T-helper 2 cell treated with Interferon-gamma antibody and Interleukin-4, amounts not matched to agents 5 μg/mL and 100 μg/mL, for 36 hours (primary cell): ENCODE measurements around the gene SCYL1.

ENCODE experiments used
- DNase-seq: peaks from one replicate; pipeline ENCODE4 v3.0.0; 2021; ENCODE audit warnings: low spot score
- H3K27ac Mint-ChIP-seq: one replicate; pipeline ENCODE4 v1.8.0; 2021; ENCODE audit warnings: mild to moderate bottlenecking, mixed read lengths
- H3K27me3 Mint-ChIP-seq: one replicate; pipeline ENCODE4 v1.8.0; 2021; ENCODE audit warnings: low read depth, mixed read lengths
- H3K36me3 Mint-ChIP-seq: one replicate; pipeline ENCODE4 v1.8.0; 2021; ENCODE audit warnings: low read depth, mixed read lengths
- H3K4me1 Mint-ChIP-seq: one replicate; pipeline ENCODE4 v1.8.0; 2021; ENCODE audit warnings: low read depth, mixed read lengths
- H3K4me3 Mint-ChIP-seq: one replicate; pipeline ENCODE4 v1.8.0; 2022; ENCODE audit warnings: mild to moderate bottlenecking, moderate library complexity, mixed read lengths
- H3K9me3 Mint-ChIP-seq: one replicate; pipeline ENCODE4 v1.8.0; 2021; ENCODE audit warnings: mixed read lengths

The SCYL1 gene

GRCh38 chr11:65489035-65489705 is 35.7 kb upstream of the SCYL1 start:
- Mint-ChIP-seq H3K36me3 (no peaks in the 10 kb centered on the region), H3K4me3 (no peak overlapping the region), H3K9me3 (no peaks in the 10 kb centered on the region), H3K4me1 (peaks cover 38% of the 10 kb centered on the region), H3K27ac (no peak overlapping the region), H3K27me3 (no peaks in the 10 kb centered on the region)
- no peak for DNase-seq

GRCh38 chr11:65489706-65490320 is 35.1 kb upstream of the SCYL1 start:
- no peak overlapping the region for H3K4me3 Mint-ChIP-seq
- no peak overlapping the region for H3K27ac Mint-ChIP-seq
- H3K4me1 Mint-ChIP-seq = peaks cover 44% of the 10 kb centered on the region
- no peaks in the 10 kb centered on the region for H3K27me3 Mint-ChIP-seq
- H3K36me3 Mint-ChIP-seq = no peaks in the 10 kb centered on the region
- DNase-seq = no peak
- no peaks in the 10 kb centered on the region for H3K9me3 Mint-ChIP-seq

- DNase-seq = no peak
- Mint-ChIP-seq H3K27ac (no peak overlapping the region), H3K4me3 (no peak overlapping the region), H3K4me1 (peaks cover 43% of the 10 kb centered on the region), H3K9me3 (no peaks in the 10 kb centered on the region), H3K36me3 (no peaks in the 10 kb centered on the region), H3K27me3 (no peaks in the 10 kb centered on the region)
Measured at GRCh38 chr11:65491163-65491465, 33.8 kb upstream of the SCYL1 start.

GRCh38 chr11:65491614-65492386 is 33.1 kb upstream of the SCYL1 start:
- DNase-seq = no peak
- H3K9me3 Mint-ChIP-seq = no peaks in the 10 kb centered on the region
- H3K4me1 Mint-ChIP-seq = peaks cover 48% of the 10 kb centered on the region
- no peaks in the 10 kb centered on the region for H3K36me3 Mint-ChIP-seq
- no peak overlapping the region for H3K4me3 Mint-ChIP-seq
- H3K27ac Mint-ChIP-seq = peak overlapping the region; percentile 64
- H3K27me3 Mint-ChIP-seq = no peaks in the 10 kb centered on the region

- Mint-ChIP-seq H3K27ac (peak overlapping the region; percentile 64), H3K4me1 (peaks cover 50% of the 10 kb centered on the region), H3K9me3 (no peaks in the 10 kb centered on the region), H3K36me3 (no peaks in the 10 kb centered on the region), H3K4me3 (no peak overlapping the region), H3K27me3 (no peaks in the 10 kb centered on the region)
- no peak for DNase-seq
Measured at GRCh38 chr11:65492387-65492636, 32.6 kb upstream of the SCYL1 start.

GRCh38 chr11:65492637-65493366 is 32.1 kb upstream of the SCYL1 start:
- Mint-ChIP-seq H3K4me3 (peak overlapping the region; percentile 27), H3K9me3 (no peaks in the 10 kb centered on the region), H3K27me3 (no peaks in the 10 kb centered on the region), H3K27ac (peak overlapping the region; percentile 78), H3K36me3 (no peaks in the 10 kb centered on the region), H3K4me1 (peaks cover 47% of the 10 kb centered on the region)
- DNase-seq = peak; percentile 53

GRCh38 chr11:65493367-65494176 is 31.3 kb upstream of the SCYL1 start:
- Mint-ChIP-seq H3K4me3 (peak overlapping the region; percentile 27), H3K27ac (peak overlapping the region; percentile 78), H3K4me1 (peaks cover 41% of the 10 kb centered on the region), H3K36me3 (no peaks in the 10 kb centered on the region), H3K9me3 (no peaks in the 10 kb centered on the region), H3K27me3 (no peaks in the 10 kb centered on the region)
- DNase-seq = no peak

- Mint-ChIP-seq H3K36me3 (no peaks in the 10 kb centered on the region), H3K9me3 (no peaks in the 10 kb centered on the region), H3K27ac (no peak overlapping the region), H3K4me3 (no peak overlapping the region), H3K27me3 (peaks cover 3% of the 10 kb centered on the region), H3K4me1 (peaks cover 40% of the 10 kb centered on the region)
- DNase-seq = peak; percentile 30
Measured at GRCh38 chr11:65496304-65497140, 28.4 kb upstream of the SCYL1 start.

GRCh38 chr11:65497141-65498041 is 27.5 kb upstream of the SCYL1 start:
- peak; percentile 100 for DNase-seq

GRCh38 chr11:65498042-65498726 is 26.7 kb upstream of the SCYL1 start:
- no peaks in the 10 kb centered on the region for H3K36me3 Mint-ChIP-seq
- H3K4me1 Mint-ChIP-seq = peaks cover 34% of the 10 kb centered on the region
- H3K4me3 Mint-ChIP-seq = no peak overlapping the region
- H3K27me3 Mint-ChIP-seq = peaks cover 3% of the 10 kb centered on the region
- DNase-seq = peak; percentile 55
- H3K27ac Mint-ChIP-seq = no peak overlapping the region
- no peaks in the 10 kb centered on the region for H3K9me3 Mint-ChIP-seq

More at GRCh38 chr11:65497141-65498041, 27.5 kb upstream of the SCYL1 start:
- Mint-ChIP-seq H3K9me3 (no peaks in the 10 kb centered on the region), H3K27me3 (peaks cover 3% of the 10 kb centered on the region), H3K27ac (no peak overlapping the region), H3K4me3 (no peak overlapping the region), H3K36me3 (no peaks in the 10 kb centered on the region), H3K4me1 (peaks cover 37% of the 10 kb centered on the region)

- DNase-seq = no peak
- Mint-ChIP-seq H3K4me3 (no peak overlapping the region), H3K27ac (no peak overlapping the region), H3K4me1 (peaks cover 32% of the 10 kb centered on the region), H3K27me3 (peaks cover 5% of the 10 kb centered on the region), H3K36me3 (no peaks in the 10 kb centered on the region), H3K9me3 (no peaks in the 10 kb centered on the region)
Measured at GRCh38 chr11:65498727-65498976, 26.2 kb upstream of the SCYL1 start.
